ENCODE measurements around the gene VSX2.

Gene VSX2

GRCh38 chr14:74238974-74239847 lies at the start of gene VSX2:
Gene VSX2 (plus strand): TSS chr14:74239449. CDS start chr14:74239562, 113 bp downstream.
- no peak for DNase-seq (ENCODE audit: low read depth)

- no peak for DNase-seq (ENCODE audit: low read depth)
Measured at GRCh38 chr14:74190927-74191575, 48.2 kb upstream of the VSX2 start.

- DNase-seq (ENCODE audit: low read depth): no peak
Measured at GRCh38 chr14:74194506-74195274, 44.6 kb upstream of the VSX2 start.

GRCh38 chr14:74195623-74196022 lies 43.6 kb upstream of the VSX2 start:
- no peak for DNase-seq (ENCODE audit: low read depth)

GRCh38 chr14:74198441-74199234 lies 40.6 kb upstream of the VSX2 start:
- DNase-seq (ENCODE audit: low read depth): no peak

GRCh38 chr14:74202113-74202512 lies 37.1 kb upstream of the VSX2 start:
- no peak for DNase-seq (ENCODE audit: low read depth)

GRCh38 chr14:74203639-74204038 lies 35.6 kb upstream of the VSX2 start:
- no peak for DNase-seq (ENCODE audit: low read depth)

GRCh38 chr14:74204491-74204890 lies 34.8 kb upstream of the VSX2 start:
- DNase-seq (ENCODE audit: low read depth): no peak

GRCh38 chr14:74205882-74206281 lies 33.4 kb upstream of the VSX2 start:
- DNase-seq (ENCODE audit: low read depth): no peak

- DNase-seq (ENCODE audit: low read depth): no peak
Measured at GRCh38 chr14:74207943-74208342, 31.3 kb upstream of the VSX2 start.

- DNase-seq (ENCODE audit: low read depth): no peak
Measured at GRCh38 chr14:74208642-74209041, 30.6 kb upstream of the VSX2 start.

- DNase-seq (ENCODE audit: low read depth): no peak
Measured at GRCh38 chr14:74211945-74212580, 27.2 kb upstream of the VSX2 start.

- no peak for DNase-seq (ENCODE audit: low read depth)
Measured at GRCh38 chr14:74213907-74214803, 25.1 kb upstream of the VSX2 start.

GRCh38 chr14:74216671-74217070 lies 22.6 kb upstream of the VSX2 start:
- DNase-seq (ENCODE audit: low read depth): no peak

GRCh38 chr14:74217672-74218448 lies 21.4 kb upstream of the VSX2 start:
- peak; percentile 63 for DNase-seq (ENCODE audit: low read depth)

- DNase-seq (ENCODE audit: low read depth): no peak
Measured at GRCh38 chr14:74218462-74218861, 20.8 kb upstream of the VSX2 start.

- no peak for DNase-seq (ENCODE audit: low read depth)
Measured at GRCh38 chr14:74219277-74220205, 19.7 kb upstream of the VSX2 start.

- DNase-seq (ENCODE audit: low read depth): no peak
Measured at GRCh38 chr14:74220991-74221390, 18.3 kb upstream of the VSX2 start.
